Body of pancreas (tissue), 4 donors: ENCODE measurements around the gene PDCD1.

ENCODE experiments used
- POLR2A ChIP-seq, 3 donors: fragments of 450-650 bp; IDR thresholded peaks; one replicate each; pipeline ENCODE4 v1.6.1; 2016; ENCODE audit warnings: antibody characterized with exemption in 3 of 3, mild to moderate bottlenecking in 2 of 3
- TF ChIP-seq, protein P1 (sequence below), 7 experiments: fragments of 450-650 bp in 4 of 7; fragments of 200-600 bp in 3 of 7; sonication (generic) in 3 of 7; IDR thresholded peaks; one replicate each; pipeline ENCODE4 v1.5.1; 2016 to 2019; ENCODE audit warnings: antibody characterized with exemption in 7 of 7

DNA sequence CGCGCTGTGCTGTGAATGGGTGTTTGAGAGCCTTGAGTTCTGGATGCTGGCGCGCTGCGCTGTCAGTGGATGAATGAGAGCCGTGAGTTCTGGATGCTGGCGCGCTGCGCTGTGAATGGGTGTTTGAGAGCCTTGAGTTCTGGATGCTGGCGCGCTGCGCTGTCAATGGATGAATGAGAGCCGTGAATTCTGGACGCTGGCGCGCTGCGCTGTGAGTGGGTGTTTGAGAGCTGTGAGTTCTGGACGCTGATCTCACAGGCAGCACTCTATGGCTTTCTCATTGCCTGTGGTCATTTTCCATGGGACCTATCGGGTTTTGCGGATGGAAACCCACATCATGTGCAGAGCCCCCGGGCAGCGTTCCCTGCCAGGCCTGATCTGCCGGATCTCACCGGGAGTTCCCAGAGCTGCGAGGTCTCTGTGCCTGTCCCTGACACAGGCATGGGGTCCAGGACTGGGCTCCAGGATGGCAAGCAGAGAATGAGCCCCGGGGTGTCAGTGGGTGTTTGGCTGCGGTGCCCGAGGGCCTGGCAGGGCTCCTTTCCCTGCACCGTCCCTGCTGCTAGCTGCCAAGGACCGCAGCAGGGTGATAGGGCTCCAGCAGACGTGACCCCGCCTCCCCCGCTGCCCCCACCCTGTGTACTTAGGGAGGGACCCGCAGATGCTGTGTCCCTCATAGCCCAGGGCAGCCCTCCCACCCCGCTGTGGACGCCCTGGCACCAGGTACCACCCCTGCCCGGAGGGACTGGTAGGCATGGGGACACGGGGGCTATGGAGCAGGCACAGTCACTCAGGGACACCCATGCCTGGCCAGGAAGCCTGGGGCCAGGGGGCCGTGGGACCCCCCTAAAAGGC lies 9.7 kb downstream of the PDCD1 start:
- TF ChIP-seq, protein P1, sequence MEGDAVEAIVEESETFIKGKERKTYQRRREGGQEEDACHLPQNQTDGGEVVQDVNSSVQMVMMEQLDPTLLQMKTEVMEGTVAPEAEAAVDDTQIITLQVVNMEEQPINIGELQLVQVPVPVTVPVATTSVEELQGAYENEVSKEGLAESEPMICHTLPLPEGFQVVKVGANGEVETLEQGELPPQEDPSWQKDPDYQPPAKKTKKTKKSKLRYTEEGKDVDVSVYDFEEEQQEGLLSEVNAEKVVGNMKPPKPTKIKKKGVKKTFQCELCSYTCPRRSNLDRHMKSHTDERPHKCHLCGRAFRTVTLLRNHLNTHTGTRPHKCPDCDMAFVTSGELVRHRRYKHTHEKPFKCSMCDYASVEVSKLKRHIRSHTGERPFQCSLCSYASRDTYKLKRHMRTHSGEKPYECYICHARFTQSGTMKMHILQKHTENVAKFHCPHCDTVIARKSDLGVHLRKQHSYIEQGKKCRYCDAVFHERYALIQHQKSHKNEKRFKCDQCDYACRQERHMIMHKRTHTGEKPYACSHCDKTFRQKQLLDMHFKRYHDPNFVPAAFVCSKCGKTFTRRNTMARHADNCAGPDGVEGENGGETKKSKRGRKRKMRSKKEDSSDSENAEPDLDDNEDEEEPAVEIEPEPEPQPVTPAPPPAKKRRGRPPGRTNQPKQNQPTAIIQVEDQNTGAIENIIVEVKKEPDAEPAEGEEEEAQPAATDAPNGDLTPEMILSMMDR (IDR thresholded peaks at IDR 0.05): no peak
- no peak for TF ChIP-seq POLR2A (IDR thresholded peaks at IDR 0.05)
